ENCODE data around the gene TBCCD1.
"Not testable (repeated sequence)": the region's sequence is repeated elsewhere in the genome, so short reads cannot be mapped to it uniquely, and the experiment has no call there.

Gene TBCCD1

DNA sequence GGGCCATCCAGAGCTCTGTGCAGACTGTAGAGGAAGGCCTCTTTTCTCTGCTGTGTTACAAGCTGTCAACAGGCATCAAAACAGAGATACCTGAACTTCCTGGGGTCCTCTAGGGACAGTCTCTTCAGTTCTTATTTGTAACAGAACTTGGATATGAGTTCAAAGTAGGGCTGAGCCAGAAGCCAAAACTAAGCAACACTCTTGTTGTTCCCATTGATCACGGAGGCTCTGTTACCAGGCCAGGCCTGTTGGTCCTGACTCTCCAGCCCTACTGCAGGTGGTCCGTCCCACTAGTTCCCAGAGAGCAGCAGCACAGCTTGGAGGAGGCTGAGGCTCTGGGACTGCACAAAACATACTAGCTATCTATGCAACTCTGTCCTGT, 32.6 kb upstream of the TBCCD1 start:
- Mint-ChIP-seq H3K36me3 (no peaks in the 10 kb centered on the region), H3K27ac (no peak overlapping the region), H3K9me3 (no peaks in the 10 kb centered on the region), H3K27me3 (peaks cover 9% of the 10 kb centered on the region), H3K4me1 (no peaks in the 10 kb centered on the region), H3K4me3 (no peak overlapping the region)
- no peak for ATAC-seq

DNA sequence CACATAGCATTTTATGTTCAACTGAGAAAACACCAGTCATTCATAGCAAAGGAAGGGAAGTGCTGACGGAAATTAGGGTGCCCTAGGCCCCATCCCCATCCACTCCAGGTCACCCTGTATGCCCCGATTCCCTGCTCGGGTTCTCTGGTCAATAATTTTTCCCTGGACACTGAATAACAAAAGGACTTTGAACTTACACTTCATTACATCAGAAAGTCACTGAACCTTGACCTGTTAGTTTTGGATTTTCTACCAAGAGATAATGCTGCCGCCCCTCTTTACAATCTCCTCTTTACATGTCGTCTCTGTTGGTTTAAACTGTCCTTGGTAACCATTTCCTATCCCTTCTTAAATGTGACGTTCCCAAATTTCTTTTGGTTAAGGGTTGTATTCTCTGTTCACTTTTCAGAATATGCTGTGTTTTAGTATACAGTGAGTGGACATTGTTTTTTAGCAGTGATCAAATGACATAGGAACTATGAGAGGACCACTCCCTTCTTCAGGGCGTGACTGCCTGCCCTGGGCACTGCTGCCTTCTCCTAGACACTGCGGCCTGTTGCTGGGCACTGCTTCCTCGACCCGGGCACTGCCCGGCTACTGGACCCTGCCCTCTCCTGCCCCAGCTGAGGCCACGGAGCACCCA, 32.1 kb upstream of the TBCCD1 start:
- Mint-ChIP-seq H3K4me3 (no peak overlapping the region), H3K27me3 (peaks cover 9% of the 10 kb centered on the region), H3K27ac (no peak overlapping the region), H3K4me1 (no peaks in the 10 kb centered on the region), H3K36me3 (no peaks in the 10 kb centered on the region), H3K9me3 (no peaks in the 10 kb centered on the region)
- no peak for ATAC-seq

GRCh38 chr3:186598794-186599141, 31.6 kb upstream of the TBCCD1 start:
- Mint-ChIP-seq H3K27me3 (peaks cover 9% of the 10 kb centered on the region), H3K9me3 (no peaks in the 10 kb centered on the region), H3K27ac (no peak overlapping the region), H3K4me3 (no peak overlapping the region), H3K4me1 (no peaks in the 10 kb centered on the region), H3K36me3 (no peaks in the 10 kb centered on the region)
- ATAC-seq, result no peak

DNA sequence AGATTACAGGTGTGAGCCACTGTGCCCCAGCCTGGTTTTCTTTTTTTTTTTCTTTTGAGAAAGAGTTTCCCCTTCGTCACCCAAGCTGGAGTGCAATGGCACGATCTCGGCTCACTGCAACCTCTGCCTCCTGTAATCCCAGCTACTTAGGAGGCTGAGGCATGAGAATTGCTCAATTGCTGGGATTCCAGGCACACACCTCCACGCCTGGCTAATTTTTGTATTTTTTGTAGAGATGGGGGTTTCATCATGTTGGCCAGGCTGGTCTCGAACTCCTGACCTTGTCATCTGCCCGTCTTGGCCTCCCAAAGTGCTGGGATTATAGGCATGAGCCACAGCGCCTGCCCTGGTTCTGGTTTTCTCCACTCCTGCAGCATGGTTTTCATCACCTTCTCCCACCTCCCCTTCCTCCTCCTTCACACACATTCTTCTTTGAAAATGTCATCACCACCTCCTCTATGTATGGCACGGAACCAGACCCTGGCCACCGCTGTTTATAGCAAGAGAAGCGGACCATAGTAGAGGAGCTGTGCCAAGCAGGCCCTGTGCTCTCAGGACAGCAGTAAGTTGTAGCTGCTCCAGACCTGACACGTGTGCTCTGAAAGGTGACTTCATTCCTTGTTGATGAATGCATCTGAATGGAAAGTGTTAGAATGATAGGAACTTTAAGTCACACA, 31.1 kb upstream of the TBCCD1 start:
- Mint-ChIP-seq H3K4me1 (no peaks in the 10 kb centered on the region), H3K27me3 (peaks cover 9% of the 10 kb centered on the region)

DNA sequence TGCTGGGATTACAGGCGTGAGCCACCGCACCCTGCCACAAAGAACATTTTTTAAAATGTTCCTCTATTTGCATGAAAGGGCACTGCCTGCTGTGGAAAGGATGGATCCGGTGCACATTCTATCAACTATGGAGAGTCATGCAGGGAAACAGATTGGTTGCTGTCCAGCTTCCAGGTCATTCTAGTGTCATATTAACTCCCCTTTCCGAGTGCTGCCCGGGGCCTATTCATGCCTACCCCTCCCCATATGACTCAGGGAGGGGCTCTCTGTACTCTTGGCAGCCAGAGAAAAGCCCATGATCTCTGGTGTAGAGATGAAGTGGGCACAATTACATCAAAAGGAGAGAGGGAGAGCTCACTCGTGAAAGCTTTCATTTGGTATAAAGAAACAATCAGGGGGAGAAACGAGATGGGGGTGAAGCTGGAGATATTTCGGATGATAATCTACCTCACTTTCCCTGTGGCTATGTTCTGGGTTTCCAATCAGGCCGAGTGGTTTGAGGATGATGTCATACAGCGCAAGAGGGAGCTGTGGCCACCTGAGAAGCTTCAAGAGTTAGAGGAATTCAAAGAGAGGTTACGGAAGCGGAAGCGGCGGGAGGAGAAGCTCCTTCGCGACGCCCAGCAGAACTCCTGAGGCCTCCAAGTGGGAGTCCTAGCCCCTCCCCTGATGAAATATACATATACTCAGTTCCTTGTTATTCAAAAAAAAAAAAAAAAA, 29.6 kb upstream of the TBCCD1 start:
- no peak overlapping the region for H3K27ac Mint-ChIP-seq

More for the DNA sequence above, 31.1 kb upstream of the TBCCD1 start:
- Mint-ChIP-seq H3K27ac (no peak overlapping the region), H3K9me3 (no peaks in the 10 kb centered on the region), H3K4me3 (no peak overlapping the region), H3K36me3 (no peaks in the 10 kb centered on the region)
- ATAC-seq, result no peak

DNA sequence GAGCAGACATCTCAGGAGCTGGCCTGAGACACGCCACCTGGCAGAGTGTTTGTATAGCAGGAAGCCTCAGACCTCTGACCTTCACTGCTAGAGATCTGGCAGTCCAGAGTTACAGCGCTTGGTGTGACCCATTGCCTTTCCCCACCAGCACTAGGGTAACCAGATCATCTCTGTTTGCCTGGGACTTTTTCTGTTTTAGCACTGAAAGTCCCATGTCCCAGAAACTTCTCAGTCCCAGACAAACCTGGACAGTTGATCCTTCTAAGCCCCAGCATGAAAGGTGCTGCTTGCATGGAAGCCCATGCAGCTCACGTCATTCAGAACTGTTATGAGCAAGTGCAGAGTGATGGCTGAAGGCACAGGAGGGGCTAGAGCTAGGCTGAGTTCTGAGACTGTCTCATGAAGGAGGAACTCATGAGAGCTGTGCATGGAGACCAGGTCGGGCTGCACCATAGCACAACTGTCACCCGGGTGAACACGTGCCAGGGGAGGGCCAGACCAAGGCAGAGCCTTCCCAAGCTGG, 27.5 kb upstream of the TBCCD1 start:
- no peak overlapping the region for H3K4me3 Mint-ChIP-seq

More for the DNA sequence above, 29.6 kb upstream of the TBCCD1 start:
- Mint-ChIP-seq H3K27me3 (peaks cover 9% of the 10 kb centered on the region), H3K4me1 (no peaks in the 10 kb centered on the region), H3K4me3 (no peak overlapping the region), H3K9me3 (no peaks in the 10 kb centered on the region), H3K36me3 (no peaks in the 10 kb centered on the region)
- ATAC-seq, result no peak

GRCh38 chr3:186593862-186594261, 26.7 kb upstream of the TBCCD1 start:
- ATAC-seq, result no peak
- H3K36me3 Mint-ChIP-seq, result no peaks in the 10 kb centered on the region
- H3K4me3 Mint-ChIP-seq, result no peak overlapping the region
- peaks cover 9% of the 10 kb centered on the region for H3K27me3 Mint-ChIP-seq
- H3K9me3 Mint-ChIP-seq, result no peaks in the 10 kb centered on the region
- H3K27ac Mint-ChIP-seq, result no peak overlapping the region
- no peaks in the 10 kb centered on the region for H3K4me1 Mint-ChIP-seq

More for the DNA sequence above, 27.5 kb upstream of the TBCCD1 start:
- no peak for ATAC-seq
- Mint-ChIP-seq H3K27me3 (peaks cover 9% of the 10 kb centered on the region), H3K9me3 (no peaks in the 10 kb centered on the region), H3K4me1 (no peaks in the 10 kb centered on the region), H3K27ac (no peak overlapping the region), H3K36me3 (no peaks in the 10 kb centered on the region)

GRCh38 chr3:186592682-186593081, 25.5 kb upstream of the TBCCD1 start:
- H3K27me3 Mint-ChIP-seq, result peaks cover 4% of the 10 kb centered on the region
- no peak overlapping the region for H3K4me3 Mint-ChIP-seq
- no peaks in the 10 kb centered on the region for H3K4me1 Mint-ChIP-seq
- no peak for ATAC-seq
- no peak overlapping the region for H3K27ac Mint-ChIP-seq
- H3K9me3 Mint-ChIP-seq, result no peaks in the 10 kb centered on the region
- no peaks in the 10 kb centered on the region for H3K36me3 Mint-ChIP-seq

DNA sequence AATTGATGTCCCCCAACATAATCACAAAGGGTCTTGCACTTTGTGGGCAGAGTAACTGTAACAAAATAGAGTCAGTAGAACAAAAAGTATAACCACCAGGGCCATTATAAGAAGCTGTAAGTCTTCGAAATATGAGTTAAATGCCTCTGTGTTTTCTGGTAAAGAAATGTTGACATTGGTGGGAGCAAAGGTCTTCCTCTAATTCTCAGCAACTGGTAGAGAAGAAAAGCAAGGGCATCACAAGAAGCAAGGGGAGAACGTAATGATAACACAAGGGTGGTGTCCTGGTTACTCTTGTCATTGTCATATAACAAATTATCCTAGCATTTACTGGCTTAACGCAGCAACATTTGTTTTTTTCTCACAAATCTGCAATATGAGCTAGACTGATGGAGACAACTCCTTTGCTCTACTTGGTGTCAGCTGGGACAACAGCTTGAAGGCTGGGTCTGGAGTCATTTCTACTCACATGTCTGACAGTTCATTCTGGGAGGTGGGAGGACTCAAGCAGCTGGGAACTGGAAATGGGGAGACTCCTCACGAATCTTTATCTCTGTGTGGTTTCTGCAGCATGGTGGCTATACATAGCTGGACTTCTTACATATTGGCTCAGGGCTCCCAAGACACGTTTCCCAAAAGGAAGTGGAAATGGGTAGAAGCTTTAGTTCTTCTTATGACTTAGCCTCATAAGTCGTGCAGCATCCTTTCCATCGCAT, 23.6 kb upstream of the TBCCD1 start:
- H3K27me3 Mint-ChIP-seq, result no peaks in the 10 kb centered on the region
- ATAC-seq, result no peak
- no peak overlapping the region for H3K4me3 Mint-ChIP-seq
- peaks cover 8% of the 10 kb centered on the region for H3K36me3 Mint-ChIP-seq
- H3K4me1 Mint-ChIP-seq, result no peaks in the 10 kb centered on the region
- no peaks in the 10 kb centered on the region for H3K9me3 Mint-ChIP-seq
- H3K27ac Mint-ChIP-seq, result no peak overlapping the region

DNA sequence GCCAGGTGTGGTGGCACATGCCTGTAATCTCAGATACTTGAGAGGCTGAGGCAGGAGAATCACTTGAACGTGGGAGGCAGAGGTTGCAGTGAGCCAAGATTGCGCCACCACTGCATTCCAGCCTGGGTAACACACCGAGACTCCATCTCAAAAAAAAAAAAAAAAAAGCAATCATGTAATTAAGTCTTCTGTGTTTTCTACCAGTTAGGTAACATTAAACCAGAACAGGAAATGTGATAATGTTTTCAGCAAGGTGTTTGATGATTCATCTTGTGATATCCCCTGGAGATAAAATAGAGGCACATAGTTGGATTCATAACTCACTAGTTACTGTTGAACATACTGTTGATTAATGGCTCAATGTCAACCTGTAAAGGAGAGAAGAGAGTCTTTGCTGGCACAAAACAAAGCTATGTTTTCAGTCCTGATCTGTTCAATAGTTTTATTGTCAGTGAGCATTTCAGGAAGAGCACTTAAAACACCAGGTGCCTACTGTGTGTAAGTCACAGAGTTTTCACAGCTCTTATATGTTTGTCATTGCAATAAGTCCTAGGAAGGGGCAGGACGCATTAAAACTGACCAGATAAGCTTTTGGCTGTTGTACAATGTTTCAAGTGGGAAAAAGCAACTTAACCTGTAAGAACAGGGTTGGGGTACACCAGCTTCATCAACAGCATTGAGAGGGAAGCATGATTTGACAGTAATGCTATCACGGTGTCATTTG, 22.9 kb upstream of the TBCCD1 start:
- H3K27me3 Mint-ChIP-seq, result no peaks in the 10 kb centered on the region
- no peak for ATAC-seq
- H3K9me3 Mint-ChIP-seq, result no peaks in the 10 kb centered on the region
- no peak overlapping the region for H3K27ac Mint-ChIP-seq
- H3K4me1 Mint-ChIP-seq, result no peaks in the 10 kb centered on the region
- H3K4me3 Mint-ChIP-seq, result no peak overlapping the region
- H3K36me3 Mint-ChIP-seq, result peaks cover 16% of the 10 kb centered on the region

GRCh38 chr3:186589121-186589520, 22.0 kb upstream of the TBCCD1 start:
- no peak overlapping the region for H3K27ac Mint-ChIP-seq

GRCh38 chr3:186588632-186589031, 21.5 kb upstream of the TBCCD1 start:
- no peak overlapping the region for H3K27ac Mint-ChIP-seq
- peaks cover 28% of the 10 kb centered on the region for H3K36me3 Mint-ChIP-seq
- H3K9me3 Mint-ChIP-seq, result no peaks in the 10 kb centered on the region
- ATAC-seq, result no peak
- no peaks in the 10 kb centered on the region for H3K4me1 Mint-ChIP-seq
- H3K27me3 Mint-ChIP-seq, result no peaks in the 10 kb centered on the region
- no peak overlapping the region for H3K4me3 Mint-ChIP-seq

More at GRCh38 chr3:186589121-186589520, 22.0 kb upstream of the TBCCD1 start:
- Mint-ChIP-seq H3K36me3 (peaks cover 25% of the 10 kb centered on the region), H3K4me1 (no peaks in the 10 kb centered on the region), H3K4me3 (no peak overlapping the region), H3K27me3 (no peaks in the 10 kb centered on the region), H3K9me3 (no peaks in the 10 kb centered on the region)
- ATAC-seq, result no peak

DNA sequence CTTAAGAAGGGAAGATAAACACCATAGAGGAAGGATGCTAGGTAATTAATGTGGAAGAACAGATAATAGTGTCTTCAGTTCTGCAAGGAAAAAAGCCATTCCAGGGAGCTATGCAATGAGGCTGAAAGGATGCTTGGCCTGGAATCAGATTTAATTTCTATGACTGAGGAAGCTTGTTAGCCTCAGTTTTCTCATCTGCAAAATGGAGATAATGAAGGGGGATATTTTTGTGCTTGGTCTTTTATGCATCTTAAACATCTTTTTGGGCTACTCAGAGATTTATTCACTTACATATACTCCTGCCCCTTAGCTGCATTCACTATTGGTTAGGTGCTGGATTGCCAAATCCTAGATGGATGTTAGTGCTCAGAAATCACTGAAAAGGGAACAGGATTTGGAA, 20.0 kb upstream of the TBCCD1 start:
- H3K27me3 Mint-ChIP-seq, result no peaks in the 10 kb centered on the region
- H3K9me3 Mint-ChIP-seq, result no peaks in the 10 kb centered on the region
- peaks cover 42% of the 10 kb centered on the region for H3K36me3 Mint-ChIP-seq
- ATAC-seq, result no peak
- H3K4me1 Mint-ChIP-seq, result no peaks in the 10 kb centered on the region
- H3K4me3 Mint-ChIP-seq, result no peak overlapping the region
- no peak overlapping the region for H3K27ac Mint-ChIP-seq

DNA sequence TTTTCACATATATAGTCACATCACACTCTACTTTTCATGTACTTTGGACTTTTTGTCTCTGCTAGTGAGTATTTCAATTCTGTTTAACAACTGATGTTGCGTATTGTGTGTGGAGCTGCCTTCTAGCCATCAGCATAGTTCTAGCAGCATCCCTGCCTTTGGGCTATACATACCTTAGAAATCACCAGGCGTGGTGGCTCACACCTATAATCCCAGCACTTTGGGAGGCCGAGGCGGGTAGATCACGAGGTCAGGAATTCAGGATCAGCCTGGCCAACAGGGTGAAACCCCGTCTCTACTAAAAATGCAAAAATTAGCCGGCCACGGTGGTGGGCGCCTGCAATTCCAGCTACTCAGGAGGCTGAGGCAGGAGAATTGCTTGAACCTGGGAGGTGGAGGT, 19.1 kb upstream of the TBCCD1 start:
- not testable (repeated sequence) for H3K4me1 Mint-ChIP-seq, H3K27me3 Mint-ChIP-seq, H3K27ac Mint-ChIP-seq, H3K4me3 Mint-ChIP-seq, ATAC-seq, H3K9me3 Mint-ChIP-seq
- H3K36me3 Mint-ChIP-seq, result peaks cover 51% of the 10 kb centered on the region

DNA sequence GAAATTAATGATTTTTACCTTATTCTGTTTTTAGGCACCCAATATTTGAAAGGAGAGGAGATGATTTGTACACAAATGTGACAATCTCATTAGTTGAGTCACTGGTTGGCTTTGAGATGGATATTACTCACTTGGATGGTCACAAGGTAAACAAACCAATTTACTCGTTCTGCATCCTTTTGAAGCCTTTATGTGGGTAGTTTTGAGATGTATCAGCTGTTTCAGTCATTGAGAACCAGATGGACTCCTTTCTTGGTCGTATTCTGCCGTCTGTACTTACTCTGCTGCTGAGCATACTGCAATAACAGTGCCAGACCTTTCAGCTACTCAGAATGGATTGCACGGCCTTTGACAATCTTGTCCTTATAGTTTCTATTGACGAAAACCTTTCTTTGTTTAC, 16.7 kb upstream of the TBCCD1 start:
- Mint-ChIP-seq H3K4me1 (no peaks in the 10 kb centered on the region), H3K27me3 (no peaks in the 10 kb centered on the region), H3K27ac (no peak overlapping the region), H3K36me3 (peaks cover 69% of the 10 kb centered on the region), H3K4me3 (no peak overlapping the region), H3K9me3 (no peaks in the 10 kb centered on the region)
- ATAC-seq, result no peak

Data from stimulated activated memory B cell treated with anti-CD40 and anti-IgM and Interleukin-4, amounts not matched to agents 10 μg/mL and 1 μg/mL and 100 μg/mL, for 72 hours (primary cell).